Mucosa of descending colon (tissue), 3 donors: ENCODE results near the gene ADAMTS1. TPM values are rescaled to one million over a fixed set of nuclear protein-coding genes. Genes with fewer than 3 reads are reported as not detected.
A peak's percentile ranks its signal among the peaks of the same experiment; 100 is the strongest.

Experiments used
- ATAC-seq: fragments of 200-7000 bp; cut with Tn5 transposase; one replicate; pipeline ENCODE4 v1.9.1; 2020; ENCODE audit warnings: mild to moderate bottlenecking, moderate library complexity
- DNase-seq, 3 donors: peaks; one replicate each; pipeline ENCODE4 v3.0.0-alpha.2; 2020
- H3K36me3 ChIP-seq: fragments of 200-600 bp; one replicate; pipeline ENCODE4 v1.8.0; 2021; ENCODE audit warnings: low read depth, mild to moderate bottlenecking
- H3K4me1 ChIP-seq: fragments of 200-600 bp; one replicate; pipeline ENCODE4 v1.8.0; 2021; ENCODE audit warnings: low read depth, mild to moderate bottlenecking
- H3K4me3 ChIP-seq: fragments of 200-600 bp; one replicate; pipeline ENCODE4 v1.8.0; 2021; ENCODE audit warnings: mild to moderate bottlenecking
- H3K9me3 ChIP-seq: fragments of 200-600 bp; one replicate; pipeline ENCODE4 v1.8.0; 2021; ENCODE audit warnings: mild to moderate bottlenecking
- CTCF ChIP-seq: fragments of 200-600 bp; IDR thresholded peaks from one replicate; pipeline ENCODE4 v1.8.0; 2022; ENCODE audit warnings: antibody characterized with exemption, mild to moderate bottlenecking
- intact Hi-C, 2 donors: fragments of 100-400 bp; cut with DNase I in 1 of 2; cut with micrococcal nuclease in 1 of 2; formaldehyde crosslinking; loops; one replicate each; pipeline versions ENCODE4 v1.11.0 to v1.11.1; 2022; cut with DNase I, micrococcal nuclease
- total RNA-seq, 3 donors: library from RNA; stranded (reverse); fragmentation: NEBNext Ultra II Directional in 2 of 3; extraction: Animal tissue kit (Norgen Biotek cat#: 25700) in 2 of 3; gene quantifications; one replicate each; pipeline versions ENCODE4 v1.2.1 to v1.2.4, GENCODE V29; 2021 to 2023
- donor health status: DM: no; HTN: no; CAD: no; lungs with moderate emphysema.
- donor health status: DM: no; HTN: no; CAD: no.
- donor health status: DM: no; HTN: yes; CAD: no.

Gene ADAMTS1
- total RNA-seq, 3 donors from 2014 or later = 5.2 to 59.3 (median 43.9) TPM

- Histone ChIP-seq H3K9me3 (no peaks in the 10 kb centered on the region), H3K36me3 (no peaks in the 10 kb centered on the region), H3K4me3 (no peak overlapping the region), H3K4me1 (no peaks in the 10 kb centered on the region)
- DNase-seq (no peak), ATAC-seq (no peak)
- no peak for TF ChIP-seq CTCF
- intact Hi-C loops = loop anchor here in 1 of 2 donors (5.0 to 10.0 kb wide), 2 partner anchors 850 to 1482 kb away; no protein-coding TSS in a partner anchor
Measured at GRCh38 chr21:26852423-26852822, 7.2 kb upstream of the ADAMTS1 start.

DNA sequence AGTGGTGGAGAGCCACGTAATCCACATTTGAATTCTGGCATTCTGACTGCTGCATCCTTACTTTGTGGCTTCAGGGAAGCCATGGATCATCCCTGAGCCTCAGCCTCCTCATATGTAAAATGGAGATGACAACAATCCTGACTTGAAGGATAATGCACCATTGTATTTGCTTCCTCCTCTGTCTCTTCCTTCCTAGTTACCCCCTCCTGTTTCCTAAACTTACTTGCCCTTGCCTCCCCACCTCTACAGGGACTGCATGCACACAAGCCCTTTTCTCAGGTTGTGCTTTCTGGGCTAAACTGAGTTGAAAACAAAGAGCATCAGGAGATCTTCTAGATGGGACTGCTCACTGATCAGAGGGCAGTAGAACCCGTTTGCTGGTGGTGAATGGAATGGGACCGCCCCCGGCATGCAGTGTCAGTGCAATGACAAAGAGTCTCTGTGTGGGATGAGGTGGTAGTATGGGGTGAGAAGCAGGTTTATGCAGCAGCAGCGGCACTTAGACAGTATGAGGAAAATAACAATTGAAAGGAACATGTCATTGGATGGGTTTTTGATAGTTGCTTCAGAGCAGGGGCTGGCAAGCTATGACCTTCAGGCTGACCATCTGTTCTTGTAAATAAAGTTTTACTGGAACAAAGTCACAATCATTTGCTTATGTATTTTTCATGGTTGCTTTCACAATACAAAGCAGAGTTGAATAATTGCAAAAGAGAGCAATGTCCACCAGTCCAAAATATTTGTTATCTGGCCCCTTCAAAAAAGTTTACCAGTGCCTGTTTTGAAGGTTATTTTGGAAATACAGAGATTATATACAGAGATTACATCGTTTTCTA is 6.1 kb upstream of the ADAMTS1 start:
- ATAC-seq (no peak), DNase-seq (no peak)
- H3K4me1 ChIP-seq = no peaks in the 10 kb centered on the region
- H3K4me3 ChIP-seq = no peak overlapping the region
- no peaks in the 10 kb centered on the region for H3K36me3 ChIP-seq
- intact Hi-C loops = loop anchor here (2.0 to 10.0 kb wide), 3 partner anchors 849 to 1483 kb away; no protein-coding TSS in a partner anchor
- TF ChIP-seq CTCF = no peak
- H3K9me3 ChIP-seq = no peaks in the 10 kb centered on the region

DNA sequence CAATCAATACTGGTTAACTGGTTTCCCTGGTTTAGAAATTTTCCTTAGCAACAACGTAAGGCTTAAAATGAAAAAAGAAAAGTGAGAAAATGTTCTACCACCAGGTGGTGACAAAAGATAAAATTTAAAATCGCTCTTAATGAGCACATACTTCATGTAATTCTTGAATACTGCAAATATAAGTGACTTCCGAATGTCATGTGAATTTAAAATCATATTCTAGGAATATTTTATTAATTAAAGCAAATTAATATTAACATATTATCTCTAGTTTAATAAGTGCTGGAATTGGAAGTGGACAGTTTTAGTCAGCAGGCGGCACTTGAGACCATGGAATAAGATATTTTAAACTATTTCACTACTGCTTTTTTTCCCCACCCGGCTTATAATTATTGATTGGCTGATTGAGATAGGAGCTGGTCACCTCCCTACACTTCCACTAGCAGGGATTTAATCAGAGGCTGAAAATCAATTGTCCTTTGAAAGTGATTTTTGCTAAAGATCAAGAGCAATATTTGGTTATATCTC is 5.0 kb upstream of the ADAMTS1 start:
- DNase-seq = no peak

GRCh38 chr21:26849428-26850115 is 4.4 kb upstream of the ADAMTS1 start:
- no peaks in the 10 kb centered on the region for H3K9me3 ChIP-seq
- peaks cover 12% of the 10 kb centered on the region for H3K4me1 ChIP-seq
- no peak overlapping the region for H3K4me3 ChIP-seq
- intact Hi-C loops = loop anchor here (2.0 to 10.0 kb wide), 4 partner anchors 851 to 1895 kb away; no protein-coding TSS in a partner anchor
- ATAC-seq (no peak), DNase-seq (peak in 1 of 3 donors; percentile 67)
- H3K36me3 ChIP-seq = no peaks in the 10 kb centered on the region
- peak; percentile 22 for TF ChIP-seq CTCF

More for the DNA sequence above, 5.0 kb upstream of the ADAMTS1 start:
- no peak for ATAC-seq
- H3K9me3 ChIP-seq = no peaks in the 10 kb centered on the region
- H3K36me3 ChIP-seq = no peaks in the 10 kb centered on the region
- intact Hi-C loops = loop anchor here (2.0 to 10.0 kb wide), 3 partner anchors 851 to 1485 kb away; no protein-coding TSS in a partner anchor
- H3K4me1 ChIP-seq = peaks cover 6% of the 10 kb centered on the region
- H3K4me3 ChIP-seq = no peak overlapping the region
- peak; percentile 12 for TF ChIP-seq CTCF

GRCh38 chr21:26847921-26848320 is 2.7 kb upstream of the ADAMTS1 start:
- H3K9me3 ChIP-seq = no peaks in the 10 kb centered on the region
- no peak overlapping the region for H3K4me3 ChIP-seq
- no peak for ATAC-seq
- no peaks in the 10 kb centered on the region for H3K36me3 ChIP-seq
- no peak for TF ChIP-seq CTCF
- DNase-seq = no peak
- H3K4me1 ChIP-seq = peaks cover 28% of the 10 kb centered on the region
- intact Hi-C loops = loop anchor here in 1 of 2 donors (10.0 kb wide), 1 partner anchor 1897 kb away; no protein-coding TSS in a partner anchor
